Measurements from ENCODE around the gene RNF26. TPM values are rescaled to one million over a fixed set of nuclear protein-coding genes. Genes with fewer than 3 reads are reported as not detected.

The RNF26 gene
- total and polyA plus RNA-seq, 2 of the 13 experiments (the other 11 are each of a cell fraction or from before 2014, with no cell fraction given) = 11.9 to 26.3 TPM

- TF ChIP-seq ZNF142 (CRISPR knock-in tag; IDR thresholded peaks at IDR 0.05) (no peak), THAP11 (CRISPR knock-in tag; IDR thresholded peaks at IDR 0.05) (peak; percentile 51; the same call in 1 of the 2 replicates), SP2 (CRISPR knock-in tag; IDR thresholded peaks at IDR 0.05) (no peak), ARNTL (CRISPR knock-in tag; IDR thresholded peaks at IDR 0.05) (no peak), ZNF879 (CRISPR knock-in tag; IDR thresholded peaks at IDR 0.05) (no peak), ZNF549 (CRISPR knock-in tag; IDR thresholded peaks at IDR 0.05) (no peak), TGIF2 (CRISPR knock-in tag; IDR thresholded peaks at IDR 0.05) (no peak), MBNL3 (CRISPR knock-in tag; conservative IDR thresholded peaks at IDR 0.05) (no peak), ZSCAN22 (CRISPR knock-in tag; IDR thresholded peaks at IDR 0.05) (no peak), SKIL (CRISPR knock-in tag; IDR thresholded peaks at IDR 0.05; ENCODE audit: borderline replicate concordance) (no peak), ZFP36L1 (CRISPR knock-in tag; IDR thresholded peaks at IDR 0.05) (no peak), HMG20A (CRISPR knock-in tag; IDR thresholded peaks at IDR 0.05; ENCODE audit: borderline replicate concordance) (peak; percentile 52; the same call in 1 of the 2 replicates), ZNF17 (CRISPR knock-in tag; IDR thresholded peaks at IDR 0.05) (no peak), CSRNP1 (CRISPR knock-in tag; IDR thresholded peaks at IDR 0.05) (no peak), ATF6 (CRISPR knock-in tag; conservative IDR thresholded peaks at IDR 0.05) (no peak), TMF1 (CRISPR knock-in tag; IDR thresholded peaks at IDR 0.05; ENCODE audit: low read depth) (no peak), KAT8 (CRISPR knock-in tag; IDR thresholded peaks at IDR 0.05) (peak; percentile 56; the same call in 1 of the 2 replicates), ISX (CRISPR knock-in tag; conservative IDR thresholded peaks at IDR 0.05) (no peak), ZNF431 (CRISPR knock-in tag; IDR thresholded peaks at IDR 0.05; ENCODE audit: borderline replicate concordance, low read depth) (no peak), ZNF296 (CRISPR knock-in tag; conservative IDR thresholded peaks at IDR 0.05) (no peak), MAFF (IDR thresholded peaks at IDR 0.05; ENCODE audit: low read depth, low read length) (no peak)
These were observed 18.5 kb downstream of the RNF26 start (continued) for GRCh38 chr11:119352857-119353260.
